Dermis microvascular lymphatic vessel endothelial cell (primary cell): ENCODE measurements around the gene TAS2R3. TPM values are rescaled to one million over a fixed set of nuclear protein-coding genes. Genes with fewer than 3 reads are reported as not detected.
A peak's percentile ranks its signal among the peaks of the same experiment; 100 is the strongest.

Source experiments
- DNase-seq, 2 donors: peaks; one replicate each; pipeline versions ENCODE4 v3.0.0 to v3.0.0-alpha.2; 2010; ENCODE audit warnings: low read depth in 2 of 2
- total RNA-seq: library from RNA; depleted of rRNA; stranded (reverse); fragments of >200 nt; gene quantifications from 2 replicates; pipeline ENCODE4 v1.2.1, GENCODE V29; 2014

The TAS2R3 gene
- total RNA-seq, 1 donor from 2014 or later: 0.26 TPM

- DNase-seq: peak; percentile 34 to 75
Measured at GRCh38 chr7:141785706-141786552, 22.0 kb downstream of the TAS2R3 start.

- DNase-seq: peak in 1 of 2 donors; percentile 80
Measured at GRCh38 chr7:141788296-141788695, 24.4 kb downstream of the TAS2R3 start.

- no peak for DNase-seq
Measured at GRCh38 chr7:141789917-141790316, 26.0 kb downstream of the TAS2R3 start, which contains the start of gene TAS2R5. TSS of gene TAS2R5 (plus strand) at chr7:141790217. CDS start at chr7:141790362, 145 bp downstream.

- DNase-seq: no peak
Measured at GRCh38 chr7:141792526-141792925, 28.6 kb downstream of the TAS2R3 start.

Other genes with a start within 250 kb of the TAS2R3 start
- gene AGK, start 212.7 kb upstream of the TAS2R3 start, total RNA-seq: 17.1 and 18.0 TPM in 2 replicates
- gene DENND11, start 61.9 kb upstream of the TAS2R3 start, total RNA-seq: 78.3 and 116 TPM in 2 replicates
- under 0.01 and 0.13 TPM in 2 replicates for gene WEE2, start 55.7 kb upstream of the TAS2R3 start, total RNA-seq
- gene SSBP1, start 25.7 kb upstream of the TAS2R3 start, total RNA-seq: 84.1 and 132 TPM in 2 replicates
- gene TAS2R4, start 12.6 kb downstream of the TAS2R3 start, total RNA-seq: 0.26 and 0.51 TPM in 2 replicates
- 0.26 and 0.51 TPM in 2 replicates for gene TAS2R5, start 26.1 kb downstream of the TAS2R3 start, total RNA-seq
- gene PRSS37, start 77.4 kb downstream of the TAS2R3 start, total RNA-seq: not detected in 2 replicates
- not detected in 2 replicates for gene OR9A4, start 152.3 kb downstream of the TAS2R3 start, total RNA-seq
- gene CLEC5A, start 182.9 kb downstream of the TAS2R3 start, total RNA-seq: not detected in 2 replicates
- gene TAS2R38, start 209.7 kb downstream of the TAS2R3 start, total RNA-seq: not detected in 2 replicates
- not detected in 2 replicates for gene MGAM, start 231.8 kb downstream of the TAS2R3 start, total RNA-seq